Nephron (organoid): Measurements from ENCODE around the gene UNC119.
"Not testable (repeated sequence)": the region's sequence is repeated elsewhere in the genome, so short reads cannot be mapped to it uniquely, and the experiment has no call there.

Experiments
- H3K27ac Mint-ChIP-seq, 3 experiments: 2 replicates each; pipeline ENCODE4 v1.8.0; 2020; ENCODE audit warnings: mixed read lengths in 3 of 3, mild to moderate bottlenecking in 2 of 3, moderate library complexity in 1 of 3
- H3K27me3 Mint-ChIP-seq: 2 replicates; pipeline ENCODE4 v1.8.0; 2021; ENCODE audit warnings: low read depth, mild to moderate bottlenecking, moderate library complexity, mixed read lengths
- H3K36me3 Mint-ChIP-seq: 2 replicates; pipeline ENCODE4 v1.8.0; 2020; ENCODE audit warnings: low read depth, mixed read lengths
- H3K4me1 Mint-ChIP-seq: 2 replicates; pipeline ENCODE4 v1.8.0; 2020; ENCODE audit warnings: mixed read lengths
- H3K4me3 Mint-ChIP-seq, 3 experiments: 2 replicates each; pipeline ENCODE4 v1.8.0; 2020; ENCODE audit warnings: mild to moderate bottlenecking in 3 of 3, mixed read lengths in 3 of 3, moderate library complexity in 2 of 3
- H3K9me3 Mint-ChIP-seq: 2 replicates; pipeline ENCODE4 v1.8.0; 2020; ENCODE audit warnings: mixed read lengths
- TF ChIP-seq, protein P1 (sequence below), 3 experiments: fragments of 200-600 bp; sonication (generic); IDR thresholded peaks; one replicate each; pipeline ENCODE4 v1.5.0; 2021; ENCODE audit warnings: antibody characterized with exemption in 3 of 3; ENCODE audit not compliant: unreplicated experiment in 3 of 3

The UNC119 gene

GRCh38 chr17:28524476-28525424 is 27.7 kb downstream of the UNC119 start:
- H3K4me1 Mint-ChIP-seq, result peaks cover 20% of the 10 kb centered on the region
- TF ChIP-seq, protein P1, sequence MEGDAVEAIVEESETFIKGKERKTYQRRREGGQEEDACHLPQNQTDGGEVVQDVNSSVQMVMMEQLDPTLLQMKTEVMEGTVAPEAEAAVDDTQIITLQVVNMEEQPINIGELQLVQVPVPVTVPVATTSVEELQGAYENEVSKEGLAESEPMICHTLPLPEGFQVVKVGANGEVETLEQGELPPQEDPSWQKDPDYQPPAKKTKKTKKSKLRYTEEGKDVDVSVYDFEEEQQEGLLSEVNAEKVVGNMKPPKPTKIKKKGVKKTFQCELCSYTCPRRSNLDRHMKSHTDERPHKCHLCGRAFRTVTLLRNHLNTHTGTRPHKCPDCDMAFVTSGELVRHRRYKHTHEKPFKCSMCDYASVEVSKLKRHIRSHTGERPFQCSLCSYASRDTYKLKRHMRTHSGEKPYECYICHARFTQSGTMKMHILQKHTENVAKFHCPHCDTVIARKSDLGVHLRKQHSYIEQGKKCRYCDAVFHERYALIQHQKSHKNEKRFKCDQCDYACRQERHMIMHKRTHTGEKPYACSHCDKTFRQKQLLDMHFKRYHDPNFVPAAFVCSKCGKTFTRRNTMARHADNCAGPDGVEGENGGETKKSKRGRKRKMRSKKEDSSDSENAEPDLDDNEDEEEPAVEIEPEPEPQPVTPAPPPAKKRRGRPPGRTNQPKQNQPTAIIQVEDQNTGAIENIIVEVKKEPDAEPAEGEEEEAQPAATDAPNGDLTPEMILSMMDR (IDR thresholded peaks at IDR 0.05; ENCODE audit: unreplicated experiment in 3 of 3), result no peak
- H3K27ac Mint-ChIP-seq, result peak overlapping the region; percentile 93 to 98 (median 98)

GRCh38 chr17:28523876-28524275 is 28.5 kb downstream of the UNC119 start:
- no peaks in the 10 kb centered on the region for H3K36me3 Mint-ChIP-seq

More at GRCh38 chr17:28524476-28525424, 27.7 kb downstream of the UNC119 start:
- H3K9me3 Mint-ChIP-seq, result no peaks in the 10 kb centered on the region
- H3K4me3 Mint-ChIP-seq, result peak overlapping the region in 2 of 3 experiments; percentile 38 to 43
- H3K27me3 Mint-ChIP-seq, result peaks cover 17% of the 10 kb centered on the region
- no peaks in the 10 kb centered on the region for H3K36me3 Mint-ChIP-seq

GRCh38 chr17:28523186-28523585 is 29.2 kb downstream of the UNC119 start:
- H3K9me3 Mint-ChIP-seq, result no peaks in the 10 kb centered on the region
- peaks cover 20% of the 10 kb centered on the region for H3K4me1 Mint-ChIP-seq
- no peaks in the 10 kb centered on the region for H3K36me3 Mint-ChIP-seq
- H3K27me3 Mint-ChIP-seq, result peaks cover 21% of the 10 kb centered on the region
- no peak overlapping the region for H3K4me3 Mint-ChIP-seq
- H3K27ac Mint-ChIP-seq, result peak overlapping the region in 2 of 3 experiments; percentile 5 to 80
- TF ChIP-seq, protein P1 (IDR thresholded peaks at IDR 0.05; ENCODE audit: unreplicated experiment in 3 of 3), result no peak

More at GRCh38 chr17:28523876-28524275, 28.5 kb downstream of the UNC119 start:
- Mint-ChIP-seq H3K27ac (peak overlapping the region in 2 of 3 experiments; percentile 39 to 98), H3K27me3 (peaks cover 19% of the 10 kb centered on the region), H3K9me3 (no peaks in the 10 kb centered on the region), H3K4me3 (peak overlapping the region in 1 of 3 experiments; percentile 51), H3K4me1 (peaks cover 20% of the 10 kb centered on the region)
- TF ChIP-seq, protein P1 (IDR thresholded peaks at IDR 0.05; ENCODE audit: unreplicated experiment in 3 of 3), result no peak

- H3K36me3 Mint-ChIP-seq, H3K9me3 Mint-ChIP-seq, H3K4me3 Mint-ChIP-seq: not testable (repeated sequence)
- H3K27me3 Mint-ChIP-seq, result peaks cover 21% of the 10 kb centered on the region
- H3K27ac Mint-ChIP-seq, result peak overlapping the region; percentile 11 to 67 (median 42)
- peaks cover 17% of the 10 kb centered on the region for H3K4me1 Mint-ChIP-seq
Observed at GRCh38 chr17:28522281-28522680, 30.1 kb downstream of the UNC119 start.

DNA sequence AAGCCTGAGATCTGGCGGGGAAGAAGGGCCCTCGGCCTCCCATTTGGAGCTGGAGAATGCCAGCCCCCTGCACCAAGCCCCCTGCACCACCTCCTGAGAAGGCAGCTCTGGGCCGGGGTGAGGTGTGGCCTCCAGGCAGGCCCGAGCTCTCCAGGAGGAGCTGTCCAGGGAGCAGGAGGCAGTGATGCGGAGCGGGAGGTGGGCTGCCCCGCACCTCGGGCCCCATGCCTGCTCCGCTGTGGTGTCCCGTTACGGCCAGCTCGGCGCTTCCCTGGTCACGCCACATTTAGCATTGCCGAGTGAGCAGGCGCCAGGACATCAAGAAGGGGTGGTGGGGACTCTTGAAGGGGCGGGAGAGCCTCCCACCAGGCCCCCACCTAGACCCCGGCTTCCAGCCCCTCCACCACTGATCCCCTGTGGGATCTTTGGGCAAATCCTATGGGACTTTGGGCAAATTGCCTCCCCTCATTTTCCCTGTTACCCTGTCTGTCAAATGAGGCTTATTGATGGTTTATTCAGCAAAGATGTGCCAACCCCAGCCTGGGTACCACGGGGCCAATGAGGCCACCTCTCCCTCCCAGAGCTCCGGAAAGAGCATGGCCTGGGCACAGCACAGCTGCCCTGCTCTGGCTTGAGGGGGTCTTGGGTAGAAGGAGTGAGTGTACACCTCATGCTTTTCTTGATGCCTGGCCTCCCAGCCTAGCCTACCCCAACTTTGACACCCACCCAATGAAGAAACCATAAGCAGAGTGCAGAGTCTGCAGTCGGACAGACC is 30.9 kb downstream of the UNC119 start:
- H3K4me1 Mint-ChIP-seq, result peaks cover 14% of the 10 kb centered on the region
- peak overlapping the region; percentile 11 to 67 (median 42) for H3K27ac Mint-ChIP-seq
- H3K4me3 Mint-ChIP-seq, result no peak overlapping the region
- H3K9me3 Mint-ChIP-seq, result no peaks in the 10 kb centered on the region
- peaks cover 22% of the 10 kb centered on the region for H3K27me3 Mint-ChIP-seq
- H3K36me3 Mint-ChIP-seq, result no peaks in the 10 kb centered on the region
- TF ChIP-seq, protein P1 (IDR thresholded peaks at IDR 0.05; ENCODE audit: unreplicated experiment in 3 of 3), result no peak

DNA sequence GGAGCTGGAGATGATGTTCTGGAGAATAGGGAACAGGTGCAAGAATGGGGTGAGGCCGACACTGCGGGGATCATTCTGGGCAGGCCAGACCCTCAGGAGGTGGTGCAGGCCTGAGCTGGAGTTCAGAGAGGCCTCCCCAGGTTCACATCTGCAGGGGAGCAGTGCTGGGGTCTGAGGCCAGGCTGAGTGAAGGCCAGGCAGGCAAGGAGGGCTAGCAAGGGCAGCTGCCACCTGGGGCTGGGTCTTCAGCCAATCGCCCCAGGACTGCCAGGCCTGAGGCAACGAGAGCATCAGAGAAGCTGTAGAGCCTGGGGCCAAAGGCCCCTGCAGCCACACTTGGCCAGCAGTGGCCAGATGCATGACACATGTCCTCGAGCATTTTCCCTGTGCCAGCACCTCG is 31.7 kb downstream of the UNC119 start:
- peaks cover 26% of the 10 kb centered on the region for H3K27me3 Mint-ChIP-seq
- H3K36me3 Mint-ChIP-seq, result no peaks in the 10 kb centered on the region
- H3K4me1 Mint-ChIP-seq, result peaks cover 14% of the 10 kb centered on the region
- no peak overlapping the region for H3K4me3 Mint-ChIP-seq
- no peaks in the 10 kb centered on the region for H3K9me3 Mint-ChIP-seq
- TF ChIP-seq, protein P1 (IDR thresholded peaks at IDR 0.05; ENCODE audit: unreplicated experiment in 3 of 3), result no peak
- H3K27ac Mint-ChIP-seq, result peak overlapping the region in 2 of 3 experiments; percentile 65 to 66
